Measurements from ENCODE around the gene PRR30. TPM values are rescaled to one million over a fixed set of nuclear protein-coding genes. Genes with fewer than 3 reads are reported as not detected.

The PRR30 gene
- total and polyA plus RNA-seq, 2 donors (not counting 1 experiment from before 2014, with no cell fraction given) = not detected

DNA sequence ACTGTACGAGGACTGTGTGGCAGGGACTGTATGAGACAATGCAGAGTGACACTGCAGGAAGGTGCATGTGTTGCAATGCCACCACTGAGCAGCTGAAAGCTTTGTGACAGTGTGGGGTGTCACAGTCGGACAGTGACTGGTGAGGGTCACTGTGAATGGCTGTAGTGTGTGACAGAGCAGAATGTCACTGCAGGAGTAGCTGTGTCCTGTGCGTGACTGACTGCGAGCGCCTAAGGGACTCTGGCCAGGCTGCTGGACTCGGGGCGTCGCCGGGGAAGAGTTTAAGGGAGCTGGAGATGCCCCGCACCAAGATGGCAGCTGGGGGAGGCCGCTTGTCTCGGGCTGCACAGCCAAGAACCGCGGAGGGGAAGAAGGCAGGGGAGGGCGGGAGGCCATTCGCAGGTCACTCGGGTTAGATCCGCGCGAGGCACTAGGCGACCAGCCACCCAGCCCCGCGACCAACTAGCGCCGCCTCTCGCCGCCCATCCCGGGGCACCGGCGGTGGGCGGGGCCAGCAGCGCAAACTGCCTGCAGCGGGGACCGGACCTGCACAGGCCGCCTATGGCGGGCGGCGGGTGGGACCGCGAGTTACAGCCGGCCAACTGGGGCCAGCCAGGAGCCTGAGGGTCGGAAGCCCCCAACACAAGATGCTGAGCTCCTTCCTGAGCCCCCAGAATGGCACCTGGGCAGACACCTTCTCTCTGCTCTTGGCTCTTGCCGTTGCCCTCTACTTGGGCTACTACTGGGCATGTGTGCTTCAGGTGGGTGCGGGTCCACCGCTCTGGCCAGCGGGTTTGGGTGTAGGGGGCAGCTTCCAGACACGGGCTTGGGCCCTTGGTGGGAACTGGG, 15.7 kb downstream of the PRR30 start, which contains the start of gene ABHD1:
Gene ABHD1, plus strand, starts transcription at position 514 of the 849 bp plus-strand sequence. Its CDS starts 134 bp downstream, at position 648.
- peaks cover 0 to 5% (median 0%) of the 10 kb centered on the region in 3 donors for H3K9me3 ChIP-seq (ENCODE audit: control extremely low read depth in 1 of 3, control insufficient read depth in 2 of 3, insufficient read depth in 1 of 3, low read length in 2 of 3)
- peak within 1 kb of the TSS; percentile 96 for H2AFZ ChIP-seq (ENCODE audit: insufficient read depth, low read depth, low read length, poor library complexity, severe bottlenecking)
- Mint-ChIP-seq H3K9me3 (ENCODE audit: insufficient read depth) (no peaks in the 10 kb centered on the region), H3K27me3 (peaks cover 32% of the 10 kb centered on the region), H3K4me1 (peaks cover 18% of the 10 kb centered on the region), H3K4me3 (peak within 1 kb of the TSS; percentile 93), H3K27ac (peak within 1 kb of the TSS; percentile 87)
- no peak for TF ChIP-seq EZH2 (IDR thresholded peaks at IDR 0.05; ENCODE audit: borderline replicate concordance, insufficient read depth, low read depth, low read length, poor library complexity, severe bottlenecking)
- TF ChIP-seq, protein P1, sequence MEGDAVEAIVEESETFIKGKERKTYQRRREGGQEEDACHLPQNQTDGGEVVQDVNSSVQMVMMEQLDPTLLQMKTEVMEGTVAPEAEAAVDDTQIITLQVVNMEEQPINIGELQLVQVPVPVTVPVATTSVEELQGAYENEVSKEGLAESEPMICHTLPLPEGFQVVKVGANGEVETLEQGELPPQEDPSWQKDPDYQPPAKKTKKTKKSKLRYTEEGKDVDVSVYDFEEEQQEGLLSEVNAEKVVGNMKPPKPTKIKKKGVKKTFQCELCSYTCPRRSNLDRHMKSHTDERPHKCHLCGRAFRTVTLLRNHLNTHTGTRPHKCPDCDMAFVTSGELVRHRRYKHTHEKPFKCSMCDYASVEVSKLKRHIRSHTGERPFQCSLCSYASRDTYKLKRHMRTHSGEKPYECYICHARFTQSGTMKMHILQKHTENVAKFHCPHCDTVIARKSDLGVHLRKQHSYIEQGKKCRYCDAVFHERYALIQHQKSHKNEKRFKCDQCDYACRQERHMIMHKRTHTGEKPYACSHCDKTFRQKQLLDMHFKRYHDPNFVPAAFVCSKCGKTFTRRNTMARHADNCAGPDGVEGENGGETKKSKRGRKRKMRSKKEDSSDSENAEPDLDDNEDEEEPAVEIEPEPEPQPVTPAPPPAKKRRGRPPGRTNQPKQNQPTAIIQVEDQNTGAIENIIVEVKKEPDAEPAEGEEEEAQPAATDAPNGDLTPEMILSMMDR (IDR thresholded peaks at IDR 0.05) = no peak
- DNase-seq = peak; percentile 71
- H3K27ac ChIP-seq (ENCODE audit: low read length in 2 of 2) = no peak within 1 kb of the TSS
- peak within 1 kb of the TSS; percentile 58 to 74 (median 68) for H3K4me3 ChIP-seq (ENCODE audit: control extremely low read depth in 1 of 5, extremely low read depth in 1 of 5, insufficient read depth in 1 of 5, low read depth in 2 of 5, low read length in 4 of 5)
- intact Hi-C loops (cut with micrococcal nuclease) = loop anchor here (1.0 kb wide), 2 partner anchors 11 to 37 kb away; partner anchors contain the start of genes KHK and PREB
- 8% methylated on average over 47 of the region's 47 CpGs for WGBS (ENCODE audit: insufficient coverage)
- peak within 1 kb of the TSS; percentile 78 for H3K9ac ChIP-seq (ENCODE audit: low read length)
- H3K79me2 ChIP-seq (ENCODE audit: control insufficient read depth, insufficient read depth, low read length) = no peaks in the 10 kb centered on the region
- no peaks in the 10 kb centered on the region for H4K20me1 ChIP-seq (ENCODE audit: control insufficient read depth, insufficient read depth, low read length, poor library complexity, severe bottlenecking)
- peaks cover 0 to 16% (median 6%) of the 10 kb centered on the region in 4 experiments for H3K27me3 ChIP-seq (replicated peaks in 1 of 4; ENCODE audit: control extremely low read depth in 1 of 4, control insufficient read depth in 3 of 4, insufficient read depth in 4 of 4, low read length in 3 of 4)
- CTCF ChIA-PET = interaction anchor here (0.6 to 2.9 kb wide), 6 partner anchors 10 to 162 kb away, joined by 3 to 19 read pairs (median 4); partner anchors contain the start of gene PREB
- peak within 1 kb of the TSS; percentile 86 for H3K4me2 ChIP-seq (replicated peaks; ENCODE audit: low read depth, low read length, poor library complexity, severe bottlenecking)
- peak; percentile 87 for ATAC-seq (ENCODE audit: low read depth)
- POLR2A ChIA-PET = interaction anchor here (0.6 to 2.2 kb wide), 5 partner anchors 10 to 247 kb away, joined by 3 to 29 read pairs (median 4); partner anchors contain the start of genes ATRAID, PREB, SLC5A6 and SNX17
- no peaks in the 10 kb centered on the region for H3K36me3 ChIP-seq (replicated peaks in 1 of 2; ENCODE audit: control extremely low read depth in 1 of 2, control insufficient read depth in 1 of 2, extremely low read depth in 1 of 2, insufficient read depth in 2 of 2, low read length in 1 of 2)
- peaks cover 17 to 18% of the 10 kb centered on the region in 2 donors for H3K4me1 ChIP-seq (ENCODE audit: control insufficient read depth in 2 of 2, insufficient read depth in 2 of 2, low read length in 2 of 2)
